ENCODE results near the gene NPPB. TPM values are rescaled to one million over a fixed set of nuclear protein-coding genes. Genes with fewer than 3 reads are reported as not detected.

The NPPB gene
- total RNA-seq, 1 experiment from 2014 or later = 0.35 TPM

DNA sequence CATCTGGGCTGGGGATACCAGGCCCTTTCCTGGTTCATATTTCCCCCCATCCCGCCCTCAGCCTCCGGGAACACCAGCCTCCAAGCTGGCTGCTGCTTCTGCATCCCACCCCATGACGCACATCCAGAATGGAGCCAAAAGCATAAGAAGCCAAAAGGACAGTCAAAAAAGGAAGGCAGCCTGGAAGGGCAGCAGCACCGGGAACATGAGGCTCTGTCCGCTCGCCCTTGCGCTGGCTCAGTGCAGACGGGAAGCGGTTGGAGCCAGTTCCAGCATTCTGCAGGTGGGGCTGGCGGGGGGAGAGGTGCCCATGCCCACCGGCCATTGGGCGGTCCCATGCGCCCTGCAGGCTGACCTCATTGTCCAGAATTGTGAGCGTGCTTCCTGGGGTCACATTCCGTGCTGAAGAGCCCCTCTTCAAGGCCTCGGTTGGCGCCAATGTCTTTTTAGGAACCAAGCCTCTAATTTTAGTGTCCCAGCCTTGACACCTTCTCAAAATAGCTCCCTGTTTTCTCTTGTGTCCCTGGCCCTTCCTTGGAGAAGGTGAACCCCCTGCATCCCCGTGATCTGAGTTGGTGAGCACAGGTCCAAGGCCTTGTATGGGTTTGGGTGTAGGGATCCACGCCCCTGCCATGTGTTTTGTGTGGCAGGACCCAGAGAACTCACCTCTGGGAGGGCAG, 28.4 kb upstream of the NPPB start:
- no peak overlapping the region for H3T11ph ChIP-seq (ENCODE audit: low read length)
- H3K23ac ChIP-seq (ENCODE audit: insufficient read length, low read depth, low read length) = no peak overlapping the region
- H2BK15ac ChIP-seq (ENCODE audit: low read depth, low read length) = no peak overlapping the region
- TF ChIP-seq, protein P1, sequence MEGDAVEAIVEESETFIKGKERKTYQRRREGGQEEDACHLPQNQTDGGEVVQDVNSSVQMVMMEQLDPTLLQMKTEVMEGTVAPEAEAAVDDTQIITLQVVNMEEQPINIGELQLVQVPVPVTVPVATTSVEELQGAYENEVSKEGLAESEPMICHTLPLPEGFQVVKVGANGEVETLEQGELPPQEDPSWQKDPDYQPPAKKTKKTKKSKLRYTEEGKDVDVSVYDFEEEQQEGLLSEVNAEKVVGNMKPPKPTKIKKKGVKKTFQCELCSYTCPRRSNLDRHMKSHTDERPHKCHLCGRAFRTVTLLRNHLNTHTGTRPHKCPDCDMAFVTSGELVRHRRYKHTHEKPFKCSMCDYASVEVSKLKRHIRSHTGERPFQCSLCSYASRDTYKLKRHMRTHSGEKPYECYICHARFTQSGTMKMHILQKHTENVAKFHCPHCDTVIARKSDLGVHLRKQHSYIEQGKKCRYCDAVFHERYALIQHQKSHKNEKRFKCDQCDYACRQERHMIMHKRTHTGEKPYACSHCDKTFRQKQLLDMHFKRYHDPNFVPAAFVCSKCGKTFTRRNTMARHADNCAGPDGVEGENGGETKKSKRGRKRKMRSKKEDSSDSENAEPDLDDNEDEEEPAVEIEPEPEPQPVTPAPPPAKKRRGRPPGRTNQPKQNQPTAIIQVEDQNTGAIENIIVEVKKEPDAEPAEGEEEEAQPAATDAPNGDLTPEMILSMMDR (conservative IDR thresholded peaks at IDR 0.05) = no peak
- no peaks in the 10 kb centered on the region for H3K27me3 ChIP-seq (ENCODE audit: insufficient read depth, low read length)
- H4K20me1 ChIP-seq (ENCODE audit: control insufficient read depth, insufficient read depth, insufficient read length) = no peaks in the 10 kb centered on the region
- H4K8ac ChIP-seq (replicated peaks; ENCODE audit: insufficient read length, low read depth, low read length) = no peak overlapping the region
- no peaks in the 10 kb centered on the region for H3K23me2 ChIP-seq (ENCODE audit: insufficient read length, low read depth, low read length, poor library complexity, severe bottlenecking)
- Mint-ChIP-seq H3K4me3 (no peak overlapping the region), H3K4me1 (peaks cover 10 to 23% of the 10 kb centered on the region in 2 experiments), H3K9me3 (peaks cover 0 to under 1% of the 10 kb centered on the region in 2 experiments; a peak in 2 of 5 replicates), H3K27ac (no peak overlapping the region; a peak in 1 of 7 replicates), H3K36me3 (ENCODE audit: insufficient read depth in 1 of 3, low read depth in 3 of 3) (0 out of 7 replicates have a peak, but pooled peaks cover 0 to 2% (median 0%) of the 10 kb centered on the region in 3 experiments), H3K27me3 (ENCODE audit: low read depth) (no peaks in the 10 kb centered on the region; the same call in 1 of the 2 replicates)
- no peak overlapping the region for H3K14ac ChIP-seq (ENCODE audit: insufficient read depth, low read length)
- H4K91ac ChIP-seq (ENCODE audit: insufficient read length, low read depth, low read length) = no peak overlapping the region
- no peak overlapping the region for H2AK5ac ChIP-seq (ENCODE audit: insufficient read length, low read length)
- H3K27ac ChIP-seq (ENCODE audit: insufficient read length, low read depth, low read length) = no peak overlapping the region
- H2AFZ ChIP-seq (ENCODE audit: low read length) = no peak overlapping the region
- WGBS (ENCODE audit: extremely low coverage, insufficient read length, low lambda C conversion rate) = no CpG with 5 or more reads among the region's 19 CpGs
- H3K4me1 ChIP-seq (ENCODE audit: insufficient read depth, low read length) = peaks cover 2% of the 10 kb centered on the region; the same call in 1 of the 2 replicates
- H3K4me2 ChIP-seq (ENCODE audit: insufficient read depth, insufficient read length, low read length) = no peak overlapping the region
- no peak overlapping the region for H2BK5ac ChIP-seq (ENCODE audit: insufficient read length, low read length)
- no peaks in the 10 kb centered on the region for H3K79me2 ChIP-seq (ENCODE audit: insufficient read depth, low read length)
- no peak overlapping the region for H2BK12ac ChIP-seq (ENCODE audit: insufficient read length, low read depth, low read length)
- H3K9ac ChIP-seq (ENCODE audit: extremely low read depth, insufficient read length, low read length) = no peak overlapping the region
- no peaks in the 10 kb centered on the region for H3K79me1 ChIP-seq (ENCODE audit: insufficient read depth, low read depth, low read length, poor library complexity, severe bottlenecking)
- no peak for DNase-seq
- H4K5ac ChIP-seq (ENCODE audit: insufficient read length, low read depth, low read length) = no peak overlapping the region
- no peaks in the 10 kb centered on the region for H3K9me3 ChIP-seq (ENCODE audit: control insufficient read depth, low read depth, low read length)
- H2BK20ac ChIP-seq (ENCODE audit: low read depth, low read length, poor library complexity, severe bottlenecking) = no peak overlapping the region
- no peak overlapping the region for H3K4ac ChIP-seq (ENCODE audit: low read depth, low read length)
- peak overlapping the region; percentile 55 for H3K56ac ChIP-seq (ENCODE audit: insufficient read length, low read depth, low read length)
- H2BK120ac ChIP-seq (ENCODE audit: low read depth, low read length, poor library complexity, severe bottlenecking) = no peak overlapping the region
- no peak overlapping the region for H3K18ac ChIP-seq (ENCODE audit: insufficient read length, low read depth, low read length)
